ENCODE results near the gene IPO8.
"Not testable (repeated sequence)": the region's sequence is repeated elsewhere in the genome, so short reads cannot be mapped to it uniquely, and the experiment has no call there.

The IPO8 gene

DNA sequence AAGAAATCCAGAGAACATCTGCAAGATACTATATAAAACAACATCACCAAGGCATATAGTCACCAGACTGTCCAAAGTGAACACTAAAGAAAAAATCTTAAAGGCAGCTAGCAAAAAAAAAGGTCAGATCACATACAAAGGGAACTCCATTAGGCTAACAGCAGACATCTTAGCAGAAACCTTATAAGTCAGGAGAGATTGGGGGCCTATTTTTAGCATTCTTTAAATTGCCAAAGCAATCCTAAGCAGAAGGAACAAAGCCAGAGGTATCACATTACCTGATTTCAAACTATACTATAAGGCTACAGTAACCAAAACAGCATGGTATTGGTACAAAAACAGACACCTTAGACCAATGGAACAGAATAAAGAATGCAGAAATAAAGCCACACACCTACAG is 92.5 kb downstream of the IPO8 start:
- no peak for DNase-seq

DNA sequence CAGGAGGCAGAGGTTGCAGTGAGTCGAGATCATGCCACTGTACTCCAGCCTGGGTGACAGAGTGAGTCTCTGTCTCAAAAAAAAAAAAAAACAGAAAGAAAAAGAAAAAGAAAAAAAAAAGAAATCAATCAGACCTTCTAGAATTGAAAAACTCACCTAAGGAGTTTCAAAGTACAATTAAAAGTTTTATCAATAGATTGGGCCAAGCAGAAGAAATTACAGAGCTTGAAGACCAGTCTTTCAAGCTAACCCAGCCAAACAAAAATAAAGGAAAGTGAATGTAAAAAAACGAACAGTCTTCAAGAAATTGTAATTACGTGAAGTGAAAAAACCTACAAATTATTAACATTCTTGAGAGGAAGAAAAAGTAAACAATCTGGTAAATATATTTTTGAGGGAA is 93.0 kb downstream of the IPO8 start:
- no peak for DNase-seq

DNA sequence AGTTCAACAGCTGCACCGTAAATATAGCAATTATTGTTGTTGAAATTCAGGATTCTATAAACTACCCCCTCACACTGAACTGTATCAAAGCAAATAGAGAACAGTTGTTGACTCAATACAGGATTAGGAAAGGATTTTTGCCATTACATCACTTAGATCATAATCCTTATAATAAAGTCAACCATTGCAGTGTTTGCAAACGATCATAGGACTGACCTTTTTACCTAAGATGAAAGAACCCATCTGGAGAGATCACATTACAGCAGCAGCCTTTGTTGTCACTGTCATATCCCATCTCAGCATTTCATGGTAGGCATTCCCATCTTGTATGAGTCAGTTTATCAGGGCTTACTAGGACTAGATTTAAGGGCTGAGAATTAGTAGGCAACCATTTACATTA is 96.1 kb downstream of the IPO8 start:
- DNase-seq: peak; percentile 84

DNA sequence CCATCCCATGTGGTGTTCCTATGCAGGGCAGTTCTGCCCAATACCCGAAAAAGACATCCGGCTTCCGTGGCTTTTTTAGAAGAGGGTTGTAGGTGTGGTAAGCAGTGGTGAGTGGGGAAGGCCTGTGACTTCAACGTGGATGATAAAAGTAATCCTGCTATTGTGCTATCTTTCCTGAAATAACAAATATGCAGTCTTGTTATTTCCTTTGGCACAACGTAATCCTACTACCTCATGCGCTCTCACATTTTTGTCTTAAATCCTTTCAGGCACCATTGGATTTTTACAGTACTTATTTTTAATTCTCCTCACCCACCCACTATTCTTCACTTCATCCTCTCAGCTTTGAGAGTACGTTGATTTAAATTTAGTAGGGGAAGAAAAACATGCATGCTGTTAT is 96.8 kb downstream of the IPO8 start:
- no peak for DNase-seq

DNA sequence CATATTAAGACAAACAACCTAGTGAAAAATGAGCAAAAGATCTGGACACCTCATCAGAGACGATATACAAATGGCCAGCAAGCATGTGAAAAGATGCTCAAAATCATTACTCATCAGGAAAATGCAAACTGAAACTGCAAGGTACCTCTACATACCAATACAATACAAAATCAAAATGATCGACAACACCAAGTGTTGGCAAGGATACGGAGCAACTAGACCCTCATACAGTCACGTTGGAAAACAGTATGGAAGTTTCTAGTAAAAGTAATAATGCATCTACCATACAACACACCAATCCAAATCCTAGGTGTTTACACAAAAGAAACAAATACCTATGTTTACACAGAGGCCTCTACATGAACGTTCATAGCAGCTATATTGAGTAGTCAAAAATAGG is 99.9 kb downstream of the IPO8 start:
- no peak for DNase-seq

DNA sequence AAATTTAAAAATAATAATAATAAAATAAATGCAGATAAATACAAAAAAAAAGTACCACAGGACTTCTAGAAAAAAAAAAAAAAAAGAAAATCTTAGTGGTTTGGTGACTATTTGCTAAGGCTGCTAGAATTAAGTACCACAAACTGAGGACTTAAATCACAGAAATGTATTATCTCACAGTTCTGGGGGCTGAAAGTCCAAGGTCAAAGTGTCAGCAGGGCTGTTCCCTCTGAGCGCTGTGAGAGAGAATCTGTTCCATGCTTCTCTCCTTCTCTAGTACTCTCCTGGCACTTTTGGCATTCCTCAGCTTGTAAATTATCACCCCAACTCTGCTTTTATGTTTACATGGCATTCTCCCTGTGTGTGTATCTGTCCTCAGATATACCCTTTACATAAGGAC is 101.2 kb downstream of the IPO8 start:
- no peak for DNase-seq

DNA sequence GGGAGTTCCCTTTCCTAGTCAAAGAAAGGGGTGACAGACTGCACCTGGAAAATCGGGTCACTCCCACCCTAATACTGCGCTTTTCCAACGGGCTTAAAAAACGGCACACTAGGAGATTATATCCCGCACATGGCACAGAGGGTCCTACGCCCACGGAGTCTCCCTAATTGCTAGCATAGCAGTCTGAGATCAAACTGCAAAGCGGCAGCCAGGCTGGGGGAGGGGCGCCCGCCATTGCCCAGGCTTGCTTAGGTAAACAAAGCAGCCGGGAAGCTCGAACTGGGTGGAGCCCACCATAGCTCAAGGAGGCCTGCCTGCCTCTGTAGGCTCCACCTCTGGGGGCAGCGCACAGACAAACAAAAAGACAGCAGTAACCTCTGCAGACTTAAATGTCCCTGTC is 107.1 kb downstream of the IPO8 start:
- not testable (repeated sequence) for DNase-seq

DNA sequence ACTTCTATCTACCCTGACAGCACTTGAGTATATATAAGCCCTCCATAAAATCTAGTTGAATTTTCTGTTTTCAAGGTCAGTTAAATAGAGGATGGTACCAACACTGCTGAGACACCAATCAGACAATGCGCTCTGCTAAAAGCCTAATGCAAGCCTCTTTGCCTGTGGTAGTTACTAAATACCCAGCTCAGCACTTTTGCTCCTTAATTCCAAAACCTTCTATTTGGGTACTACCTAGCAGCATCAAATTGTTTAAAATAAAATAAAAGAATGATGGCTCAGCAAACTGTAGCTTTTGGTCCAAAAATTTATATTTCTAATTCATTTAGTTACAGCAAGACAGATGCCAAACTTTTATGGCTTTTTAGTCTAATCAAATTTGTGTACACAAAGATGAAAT is 107.9 kb downstream of the IPO8 start:
- DNase-seq: no peak

DNA sequence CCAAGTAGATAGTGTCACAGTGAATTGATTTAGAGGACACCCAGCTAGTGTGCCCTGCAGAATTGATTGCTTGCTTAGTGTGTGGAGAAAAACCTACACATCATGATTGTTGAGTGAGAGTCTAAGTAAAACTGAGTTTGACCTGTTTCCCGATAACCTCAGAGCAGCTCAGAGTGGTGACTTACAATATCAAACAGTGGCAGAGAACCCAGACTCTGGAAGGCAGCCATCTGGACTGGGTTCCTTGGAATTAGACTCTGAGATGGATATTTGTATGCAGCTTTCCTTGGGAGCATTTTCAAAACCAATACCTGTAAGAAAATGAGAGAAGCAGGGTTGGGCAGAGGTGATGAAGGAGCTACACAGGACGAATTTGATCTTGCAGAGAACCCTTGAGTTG is 109.8 kb downstream of the IPO8 start:
- DNase-seq: no peak

DNA sequence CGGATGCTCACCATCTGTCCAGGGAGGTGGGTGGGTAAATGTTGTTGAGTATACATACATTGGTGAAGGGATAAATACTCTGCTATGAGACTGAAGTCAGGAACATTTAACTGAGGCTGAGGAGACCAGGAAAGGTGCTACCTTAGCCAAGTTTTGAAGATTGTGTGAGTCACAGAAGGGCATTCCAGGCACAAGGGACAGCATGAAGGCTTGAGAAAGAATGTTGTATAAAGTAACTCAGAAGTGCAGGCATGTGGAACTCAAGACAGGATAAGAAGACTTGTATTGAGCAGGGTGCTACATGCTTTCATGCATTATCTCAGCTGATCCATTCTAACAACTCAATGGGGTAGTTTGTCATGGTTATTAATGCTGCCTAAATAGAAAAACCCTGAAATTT is 112.7 kb downstream of the IPO8 start:
- DNase-seq: no peak

DNA sequence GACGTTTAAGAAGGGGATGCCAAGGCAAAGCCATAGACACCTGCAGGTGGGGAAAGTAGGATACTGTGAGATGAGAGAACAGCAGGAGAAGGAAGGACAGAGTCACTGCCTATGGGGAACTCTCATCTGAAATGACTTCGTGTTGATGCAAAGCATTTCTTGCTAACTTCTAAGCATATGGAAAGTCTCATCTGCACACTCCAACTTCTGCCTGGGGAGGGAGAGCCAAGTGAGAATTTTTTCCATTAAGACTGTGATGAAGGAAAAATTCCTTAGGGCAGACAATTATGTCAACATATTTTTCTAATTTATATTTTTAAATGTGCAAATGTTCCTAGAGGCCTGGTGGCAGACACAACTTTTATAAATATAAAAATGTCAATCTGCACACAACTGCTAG is 115.3 kb downstream of the IPO8 start:
- DNase-seq: no peak

Data from NCI-H510A treated with DMSO at 0.1 percent for 48 hours (cell line).